ENCODE data around the gene GNG2.

Gene GNG2

GRCh38 chr14:51860825-51861499 lies 550 bp downstream of the GNG2 start:
- no peak for TF ChIP-seq CTCF (IDR thresholded peaks at IDR 0.05; ENCODE audit: control insufficient read depth, insufficient read depth, low read depth, low read length, missing control alignments)
- DNase-seq (ENCODE audit: low read depth), result no peak
- peak overlapping the region; percentile 42 for H3K4me3 ChIP-seq (ENCODE audit: control insufficient read depth, low read depth, low read length)

GRCh38 chr14:51862176-51862796 lies 1.9 kb downstream of the GNG2 start:
- no peak for TF ChIP-seq CTCF (IDR thresholded peaks at IDR 0.05; ENCODE audit: control insufficient read depth, insufficient read depth, low read depth, low read length, missing control alignments)
- DNase-seq (ENCODE audit: low read depth), result no peak
- no peak overlapping the region for H3K4me3 ChIP-seq (ENCODE audit: control insufficient read depth, low read depth, low read length)

GRCh38 chr14:51862860-51863259 lies 2.4 kb downstream of the GNG2 start:
- H3K4me3 ChIP-seq (ENCODE audit: control insufficient read depth, low read depth, low read length), result no peak overlapping the region
- DNase-seq (ENCODE audit: low read depth), result no peak
- no peak for TF ChIP-seq CTCF (IDR thresholded peaks at IDR 0.05; ENCODE audit: control insufficient read depth, insufficient read depth, low read depth, low read length, missing control alignments)

GRCh38 chr14:51865953-51866747 lies 5.7 kb downstream of the GNG2 start:
- no peak for TF ChIP-seq CTCF (IDR thresholded peaks at IDR 0.05; ENCODE audit: control insufficient read depth, insufficient read depth, low read depth, low read length, missing control alignments)
- no peak for DNase-seq (ENCODE audit: low read depth)
- H3K4me3 ChIP-seq (ENCODE audit: control insufficient read depth, low read depth, low read length), result no peak overlapping the region

GRCh38 chr14:51867741-51868140 lies 7.3 kb downstream of the GNG2 start:
- TF ChIP-seq CTCF (IDR thresholded peaks at IDR 0.05; ENCODE audit: control insufficient read depth, insufficient read depth, low read depth, low read length, missing control alignments), result no peak
- H3K4me3 ChIP-seq (ENCODE audit: control insufficient read depth, low read depth, low read length), result no peak overlapping the region
- DNase-seq (ENCODE audit: low read depth), result no peak

- DNase-seq (ENCODE audit: low read depth), result no peak
- no peak overlapping the region for H3K4me3 ChIP-seq (ENCODE audit: control insufficient read depth, low read depth, low read length)
- TF ChIP-seq CTCF (IDR thresholded peaks at IDR 0.05; ENCODE audit: control insufficient read depth, insufficient read depth, low read depth, low read length, missing control alignments), result no peak
Measured at GRCh38 chr14:51868405-51868804, 8.0 kb downstream of the GNG2 start.

Measured in AG09309 (cell line).